H1 (cell line): ENCODE results near the gene TMX2. TPM values are rescaled to one million over a fixed set of nuclear protein-coding genes. Genes with fewer than 3 reads are reported as not detected.

Source experiments
- CTCF ChIA-PET: fragments of 300-600 bp; sonication (Branson Sonifier 250); formaldehyde crosslinking; loops from one replicate; lab custom pipeline; 2021; ENCODE audit not compliant: partially characterized antibody; lab: Charles Lee
- POLR2A ChIA-PET: fragments of 300-600 bp; sonication (Branson Sonifier 250); formaldehyde crosslinking; loops from one replicate; lab custom pipeline; 2021; ENCODE audit warnings: inconsistent platforms; ENCODE audit not compliant: partially characterized antibody; lab: Charles Lee
- DNase-seq, 2 experiments: peaks; one replicate each; pipeline versions ENCODE4 v3.0.0 to v3.0.0-alpha.2; 2010 to 2022; ENCODE audit warnings: low spot score in 2 of 2, low read depth in 1 of 2, mixed read lengths in 1 of 2
- FAIRE-seq: peaks from 2 replicates; lab custom pipeline; 2011; peaks lifted over from hg19 to GRCh38; lab: Jason Lieb, UNC
- H2AFZ ChIP-seq: 2 replicates; pipeline ENCODE4 v1.8.1; 2012; ENCODE audit warnings: low read length, inconsistent platforms
- H2AK5ac ChIP-seq: 2 replicates; pipeline ENCODE4 v1.6.1; 2013; ENCODE audit warnings: low read depth, low read length
- H2BK120ac ChIP-seq: replicated peaks from 2 replicates; pipeline ENCODE3; 2013; ENCODE audit warnings: low read depth, low read length, inconsistent platforms
- H2BK12ac ChIP-seq: 2 replicates; pipeline ENCODE4 v1.6.1; 2013; ENCODE audit warnings: low read depth, low read length
- H2BK15ac ChIP-seq: 2 replicates; pipeline ENCODE4 v1.6.1; 2013; ENCODE audit warnings: low read length
- H2BK20ac ChIP-seq: 2 replicates; pipeline ENCODE4 v1.6.1; 2013; ENCODE audit warnings: low read length
- H2BK5ac ChIP-seq: 2 replicates; pipeline ENCODE4 v1.6.1; 2013; ENCODE audit warnings: low read depth, low read length
- H3K14ac ChIP-seq: 2 replicates; pipeline ENCODE4 v1.6.1; 2013; ENCODE audit warnings: inconsistent platforms; ENCODE audit not compliant: insufficient read length
- H3K18ac ChIP-seq: 2 replicates; pipeline ENCODE4 v1.6.1; 2013; ENCODE audit warnings: low read length; ENCODE audit errors: extremely low read depth
- H3K23ac ChIP-seq: 2 replicates; pipeline ENCODE4 v1.6.1; 2013; ENCODE audit warnings: inconsistent platforms; ENCODE audit not compliant: insufficient read length
- H3K23me2 ChIP-seq: 2 replicates; pipeline ENCODE4 v1.6.1; 2013; ENCODE audit warnings: low read depth, low read length
- H3K27ac ChIP-seq: 2 replicates; pipeline ENCODE4 v1.6.1; 2011; ENCODE audit warnings: low read depth, low read length, inconsistent platforms
- H3K27me3 ChIP-seq, 4 experiments: replicated peaks in 1 of 4; 1 replicate in 1 of 4; 2 replicates in 3 of 4; pipeline versions ENCODE4 v1.6.1 to v1.8.1; 2011 to 2013; ENCODE audit warnings: low read length in 3 of 4, mild to moderate bottlenecking in 3 of 4, inconsistent platforms in 2 of 4, mixed read lengths in 2 of 4, moderate library complexity in 1 of 4; ENCODE audit not compliant: control insufficient read depth in 3 of 4, insufficient read depth in 3 of 4; ENCODE audit errors: extremely low read depth in 1 of 4
- H3K36me3 ChIP-seq, 4 experiments: 2 replicates each; pipeline versions ENCODE4 v1.6.1 to v1.8.1; 2011 to 2013; ENCODE audit warnings: mild to moderate bottlenecking in 4 of 4, low read length in 3 of 4, moderate library complexity in 2 of 4, control low read depth in 1 of 4, inconsistent platforms in 1 of 4; ENCODE audit not compliant: insufficient read depth in 4 of 4, control insufficient read depth in 2 of 4
- H3K4ac ChIP-seq: replicated peaks from 2 replicates; pipeline ENCODE3; 2013; ENCODE audit warnings: low read length, low read depth, mixed read lengths, inconsistent platforms; ENCODE audit not compliant: insufficient read length
- H3K4me1 ChIP-seq, 4 experiments: replicated peaks in 1 of 4; 1 replicate in 1 of 4; 2 replicates in 3 of 4; pipeline versions ENCODE4 v1.6.1 to v1.8.1; 2011 to 2013; ENCODE audit warnings: low read length in 3 of 4, inconsistent platforms in 2 of 4, mixed read lengths in 1 of 4; ENCODE audit not compliant: insufficient read depth in 4 of 4, control insufficient read depth in 3 of 4
- H3K4me2 ChIP-seq, 2 experiments: 2 replicates each; pipeline versions ENCODE4 v1.6.1 to v1.8.1; 2011 to 2013; ENCODE audit warnings: low read depth in 2 of 2, low read length in 2 of 2, control low read depth in 1 of 2, inconsistent platforms in 1 of 2, mild to moderate bottlenecking in 1 of 2; ENCODE audit not compliant: insufficient read depth in 1 of 2
- H3K4me3 ChIP-seq, 4 experiments: fragments of 200-600, 300-600 bp in 1 of 4; sonication (generic), shearing (Covaris generic), sonication (Bioruptor Twin) in 1 of 4; 2 replicates each; pipeline versions ENCODE4 v1.5.1 to v1.8.1; 2011 to 2016; ENCODE audit warnings: low read length in 4 of 4, low read depth in 3 of 4, control low read depth in 2 of 4, inconsistent platforms in 2 of 4, mild to moderate bottlenecking in 2 of 4, mixed read lengths in 1 of 4, moderate library complexity in 1 of 4; ENCODE audit not compliant: insufficient read depth in 2 of 4; ENCODE audit errors: extremely low read depth in 1 of 4
- H3K56ac ChIP-seq: replicated peaks from 2 replicates; pipeline ENCODE3; 2013; ENCODE audit warnings: low read depth, mild to moderate bottlenecking, mixed read lengths, low read length, inconsistent platforms; ENCODE audit not compliant: insufficient read length
- H3K79me1 ChIP-seq: 2 replicates; pipeline ENCODE4 v1.6.1; 2013; ENCODE audit warnings: low read depth, low read length, control low read depth
- H3K79me2 ChIP-seq, 2 experiments: 2 replicates each; pipeline versions ENCODE4 v1.6.1 to v1.8.1; 2012 to 2013; ENCODE audit warnings: low read length in 2 of 2, mild to moderate bottlenecking in 2 of 2, inconsistent platforms in 1 of 2; ENCODE audit not compliant: insufficient read depth in 2 of 2, control insufficient read depth in 1 of 2
- H3K9ac ChIP-seq, 4 experiments: replicated peaks in 1 of 4; 1 replicate in 1 of 4; 2 replicates in 3 of 4; pipeline versions ENCODE4 v1.6.1 to v1.8.1; 2011 to 2013; ENCODE audit warnings: low read depth in 3 of 4, low read length in 3 of 4, control low read depth in 2 of 4, mild to moderate bottlenecking in 2 of 4, moderate library complexity in 2 of 4, inconsistent platforms in 1 of 4; ENCODE audit errors: extremely low read depth in 1 of 4
- H3K9me3 ChIP-seq, 2 experiments: 2 replicates each; pipeline versions ENCODE4 v1.6.1 to v1.8.1; 2012 to 2013; ENCODE audit warnings: mild to moderate bottlenecking in 2 of 2, moderate library complexity in 2 of 2, control low read depth in 1 of 2, inconsistent platforms in 1 of 2, low read depth in 1 of 2, low read length in 1 of 2, mixed read lengths in 1 of 2; ENCODE audit not compliant: insufficient read depth in 2 of 2
- H4K20me1 ChIP-seq, 2 experiments: replicated peaks in 1 of 2; 2 replicates each; pipeline versions ENCODE3 to v1.8.1; 2011 to 2013; ENCODE audit warnings: inconsistent platforms in 2 of 2, low read length in 2 of 2, mild to moderate bottlenecking in 1 of 2; ENCODE audit not compliant: insufficient read depth in 2 of 2, control insufficient read depth in 1 of 2
- H4K5ac ChIP-seq: 2 replicates; pipeline ENCODE4 v1.6.1; 2013; ENCODE audit warnings: low read length, low read depth, mixed read lengths, inconsistent platforms; ENCODE audit not compliant: insufficient read length
- H4K8ac ChIP-seq: 2 replicates; pipeline ENCODE4 v1.8.0; 2013; ENCODE audit warnings: mild to moderate bottlenecking, moderate library complexity, low read length, inconsistent platforms; ENCODE audit not compliant: insufficient read depth; ENCODE audit errors: extremely low read depth
- H4K91ac ChIP-seq: replicated peaks from 2 replicates; pipeline ENCODE3; 2013; ENCODE audit warnings: low read length, mixed read lengths, inconsistent platforms; ENCODE audit not compliant: insufficient read length
- BRCA1 ChIP-seq: IDR thresholded peaks from 2 replicates; pipeline ENCODE4 v1.6.1; 2012; ENCODE audit warnings: low read depth, low read length, improper control_type of control experiment
- CBX5 ChIP-seq: fragments of 300-800, 300-1000 bp; sonication (generic); IDR thresholded peaks from 2 replicates; pipeline ENCODE4 v1.7.1; 2016; ENCODE audit warnings: antibody characterized with exemption, low read length, low read depth
- CBX8 ChIP-seq: fragments of 300-800, 300-1000 bp; sonication (generic); IDR thresholded peaks from 2 replicates; pipeline ENCODE4 v1.7.1; 2016; ENCODE audit warnings: low read depth, low read length, borderline replicate concordance
- GTF2F1 ChIP-seq: IDR thresholded peaks from 2 replicates; pipeline ENCODE4 v1.6.1; 2012; ENCODE audit warnings: low read depth, low read length, improper control_type of control experiment, borderline replicate concordance
- KDM1A ChIP-seq: fragments of 200-600, 300-600 bp; sonication (generic); IDR thresholded peaks from 2 replicates; pipeline ENCODE4 v1.7.1; 2016; ENCODE audit warnings: mild to moderate bottlenecking, low read length, borderline replicate concordance
- PHF8 ChIP-seq: fragments of 200-600 bp; sonication (generic); conservative IDR thresholded peaks from 2 replicates; pipeline ENCODE4 v1.7.1; 2012; ENCODE audit warnings: low read depth, mild to moderate bottlenecking, inconsistent platforms, low read length, moderate library complexity
- POLR2A ChIP-seq, 2 experiments: IDR thresholded peaks; 1 replicate in 1 of 2; 2 replicates in 1 of 2; pipeline ENCODE4 v1.6.1; 2011; ENCODE audit warnings: low read depth in 2 of 2, low read length in 2 of 2, mild to moderate bottlenecking in 2 of 2; ENCODE audit errors: control extremely low read depth in 1 of 2
- POLR2AphosphoS5 ChIP-seq: IDR thresholded peaks from 2 replicates; pipeline ENCODE4 v1.6.1; 2011; ENCODE audit warnings: low read depth, low read length
- RFX5 ChIP-seq: IDR thresholded peaks from 2 replicates; pipeline ENCODE4 v1.6.1; 2011; ENCODE audit warnings: low read depth, low read length, improper control_type of control experiment, borderline replicate concordance
- SIRT6 ChIP-seq: IDR thresholded peaks from one replicate; pipeline ENCODE4 v1.7.1; 2012; ENCODE audit warnings: low read length, inconsistent platforms
- SIX5 ChIP-seq: IDR thresholded peaks from 2 replicates; pipeline ENCODE4 v1.6.1; 2011; ENCODE audit warnings: mild to moderate bottlenecking, low read depth, low read length
- SP2 ChIP-seq: IDR thresholded peaks from 2 replicates; pipeline ENCODE4 v1.6.1; 2012; ENCODE audit warnings: mild to moderate bottlenecking, low read length, inconsistent platforms
- SUZ12 ChIP-seq: fragments of 200-600 bp; sonication (generic); IDR thresholded peaks from 2 replicates; pipeline ENCODE4 v1.6.1; 2012; ENCODE audit warnings: mild to moderate bottlenecking, inconsistent platforms, low read length, moderate library complexity, mixed read lengths
- WGBS, 2 experiments: shearing (Covaris generic) in 1 of 2; methylation state at CpG; one replicate each; pipeline versions ENCODE4 v1.1.6 to v1.1.7; 2013 to 2015; ENCODE audit warnings: low lambda C conversion rate in 2 of 2, mixed read lengths in 2 of 2, inconsistent platforms in 1 of 2, low coverage in 1 of 2, missing lambda C conversion rate in 1 of 2; ENCODE audit not compliant: insufficient replicate concordance in 2 of 2, insufficient coverage in 1 of 2, insufficient read length in 1 of 2; ENCODE audit errors: extremely low coverage in 1 of 2, missing lambda C conversion rate in 1 of 2; 5-methylcytosine and 5-hydroxymethylcytosine counted together
- polyA plus RNA-seq, 7 experiments: library from polyadenylated mRNA; depleted of rRNA in 3 of 7; stranded (reverse) in 5 of 7; unstranded in 2 of 7; fragments of >200 nt in 5 of 7; fragments of 200-250 nt in 2 of 7; gene quantifications; 1 replicate in 5 of 7; 2 replicates in 1 of 7; 4 replicates in 1 of 7; pipeline versions ENCODE4 v1.2.1 to v1.2.3, GENCODE V29; 2011 to 2013; ENCODE audit warnings: missing spikeins in 2 of 7, mixed read lengths in 2 of 7
- total RNA-seq: library from RNA; stranded (reverse); fragmentation: NEBNext Ultra II Directional; extraction: Animal tissue kit (Norgen Biotek cat#: 25700); gene quantifications from 2 replicates; pipeline ENCODE4 v1.2.1, GENCODE V29; 2021

TMX2 gene
- total and polyA plus RNA-seq, 2 of the 8 experiments (the other 6 are each of a cell fraction or from before 2014, with no cell fraction given) = 70.4 to 100.0 TPM

- Histone ChIP-seq H3K23me2 (peaks cover 4% of the 10 kb centered on the region), H3K27me3 (no peaks in the 10 kb centered on the region), H4K20me1 (no peaks in the 10 kb centered on the region), H2AK5ac (no peak within 1 kb of the TSS), H3K23ac (no peak within 1 kb of the TSS), H2BK15ac (peak within 1 kb of the TSS; percentile 97; the same call in 1 of the 2 replicates), H3K4me1 (peaks cover 0 to 7% (median 2%) of the 10 kb centered on the region in 4 experiments; a peak in 3 of 7 replicates), H3K4ac (peak within 1 kb of the TSS; percentile 40), H3K79me2 (peaks cover 9 to 41% of the 10 kb centered on the region in 2 experiments), H3K9me3 (no peaks in the 10 kb centered on the region), H3K14ac (no peak within 1 kb of the TSS), H2BK20ac (peak within 1 kb of the TSS; percentile 92; the same call in 1 of the 2 replicates), H3K9ac (peak within 1 kb of the TSS; percentile 91 to 99 (median 98)), H2BK120ac (peak within 1 kb of the TSS; percentile 84), H3K56ac (peak within 1 kb of the TSS; percentile 90), H3K18ac (peak within 1 kb of the TSS; percentile 78), H2AFZ (peak within 1 kb of the TSS; percentile 89), H2BK5ac (peak within 1 kb of the TSS; percentile 99), H4K8ac (peak within 1 kb of the TSS; percentile 97), H3K4me2 (peak within 1 kb of the TSS; percentile 82 to 87), H3K79me1 (no peaks in the 10 kb centered on the region), H3K27ac (peak within 1 kb of the TSS; percentile 99), H3K4me3 (peak within 1 kb of the TSS; percentile 90 to 95 (median 94)), H4K91ac (peak within 1 kb of the TSS; percentile 97), H2BK12ac (peak within 1 kb of the TSS; percentile 99; the same call in 1 of the 2 replicates), H4K5ac (peak within 1 kb of the TSS; percentile 89), H3K36me3 (peaks cover 9 to 13% (median 10%) of the 10 kb centered on the region in 4 experiments)
- 0% methylated on average over 46 of the region's 96 CpGs; no CpG with 5 or more reads in 1 of the 2 experiments for WGBS, 2 experiments
- ChIA-PET CTCF (interaction anchor here (0.6 to 1.4 kb wide), 3 partner anchors 10 to 174 kb away, joined by 4 read pairs; no protein-coding TSS in a partner anchor), POLR2A (interaction anchor here (0.6 to 5.4 kb wide), 11 partner anchors 11 to 114 kb away, joined by 3 to 79 read pairs (median 5); partner anchors contain the start of genes CLP1, UBE2L6 and YPEL4)
- FAIRE-seq (no peak), DNase-seq (peak; percentile 97)
- TF ChIP-seq SIRT6 (no peak), PHF8 (peak; percentile 91), SUZ12 (no peak), POLR2AphosphoS5 (peak; percentile 78), RFX5 (no peak), CBX8 (no peak), POLR2A (IDR thresholded peaks at IDR 0.05; ENCODE audit: control extremely low read depth in 1 of 2, low read depth in 2 of 2, low read length in 2 of 2) (peak; percentile 20 to 92; a peak in 2 of 3 replicates), CBX5 (no peak), BRCA1 (peak; percentile 75), GTF2F1 (peak; percentile 80; the same call in 1 of the 2 replicates), SP2 (no peak), SIX5 (no peak), KDM1A (no peak)
These were observed 44.5 kb upstream of the TMX2 start, which contains the start of gene ZDHHC5 for GRCh38 chr11:57667736-57668433. Gene ZDHHC5, plus strand, starts transcription at chr11:57668114. Its CDS starts 4,977 bp downstream, at chr11:57673091.
